Urinary bladder (tissue), 4 donors: Measurements from ENCODE around the gene AFDN. TPM values are rescaled to one million over a fixed set of nuclear protein-coding genes. Genes with fewer than 3 reads are reported as not detected.

ENCODE experiments used
- DNase-seq: peaks from one replicate; pipeline ENCODE4 v3.0.0-alpha.2; 2015; ENCODE audit errors: extremely low spot score
- H3K27ac ChIP-seq: one replicate; pipeline ENCODE4 v1.5.1; 2013; ENCODE audit warnings: low read depth, mild to moderate bottlenecking, moderate library complexity
- H3K36me3 ChIP-seq: one replicate; pipeline ENCODE4 v1.6.1; 2013; ENCODE audit warnings: mild to moderate bottlenecking, moderate library complexity; ENCODE audit not compliant: insufficient read depth
- H3K4me1 ChIP-seq: one replicate; pipeline ENCODE4 v1.6.1; 2013; ENCODE audit warnings: mild to moderate bottlenecking, moderate library complexity; ENCODE audit not compliant: insufficient read depth
- H3K4me3 ChIP-seq: one replicate; pipeline ENCODE4 v1.5.1; 2013; ENCODE audit warnings: low read depth, low read length
- WGBS: extraction: QIAGEN DNeasy Blood & Tissue Kit; methylation state at CpG from one replicate; pipeline ENCODE4 v1.1.7; 2013; 5-methylcytosine and 5-hydroxymethylcytosine counted together
- polyA plus RNA-seq: library from polyadenylated mRNA; stranded (reverse); fragments of 200-250 nt; gene quantifications from one replicate; pipeline ENCODE4 v1.2.3, GENCODE V29; 2013
- total RNA-seq: library from RNA; depleted of rRNA; stranded (reverse); fragments of >200 nt; gene quantifications from one replicate; pipeline ENCODE4 v1.2.3, GENCODE V29; 2014
- donor health status: healthy with polysubstance abuse.
- donor health status: healthy.

AFDN gene
- total and polyA plus RNA-seq, 2 donors, result 29.6 to 177 TPM

DNA sequence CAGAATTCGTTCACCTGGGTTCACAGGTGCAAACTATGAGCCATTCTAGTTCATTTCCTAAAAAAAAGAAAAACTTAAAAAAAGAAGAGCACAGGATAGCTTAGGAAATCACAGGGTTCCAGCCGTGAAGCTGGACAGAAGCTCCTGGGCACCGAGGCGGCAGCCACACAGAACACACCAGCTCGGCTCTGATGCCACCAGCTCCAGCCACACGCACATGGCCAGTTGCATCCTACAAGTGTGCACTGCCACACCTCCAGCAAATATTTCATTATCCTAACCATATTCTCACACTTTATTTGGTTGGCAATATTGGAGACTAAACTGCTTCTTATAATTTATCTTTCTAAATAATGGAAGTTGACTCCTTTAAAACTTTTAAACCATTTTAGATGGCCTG is 26.2 kb upstream of the AFDN start:
- DNase-seq, result no peak
- no peak overlapping the region for H3K4me3 ChIP-seq
- H3K27ac ChIP-seq, result no peak overlapping the region
- H3K4me1 ChIP-seq, result no peaks in the 10 kb centered on the region
- H3K36me3 ChIP-seq, result no peaks in the 10 kb centered on the region
- 96% methylated on average over 6 of the region's 6 CpGs for WGBS

GRCh38 chr6:167801263-167801662 is 25.4 kb upstream of the AFDN start:
- Histone ChIP-seq H3K27ac (no peak overlapping the region), H3K4me3 (no peak overlapping the region), H3K36me3 (no peaks in the 10 kb centered on the region), H3K4me1 (no peaks in the 10 kb centered on the region)
- DNase-seq, result no peak
- WGBS, result 82% methylated on average over 1 of the region's 1 CpG

DNA sequence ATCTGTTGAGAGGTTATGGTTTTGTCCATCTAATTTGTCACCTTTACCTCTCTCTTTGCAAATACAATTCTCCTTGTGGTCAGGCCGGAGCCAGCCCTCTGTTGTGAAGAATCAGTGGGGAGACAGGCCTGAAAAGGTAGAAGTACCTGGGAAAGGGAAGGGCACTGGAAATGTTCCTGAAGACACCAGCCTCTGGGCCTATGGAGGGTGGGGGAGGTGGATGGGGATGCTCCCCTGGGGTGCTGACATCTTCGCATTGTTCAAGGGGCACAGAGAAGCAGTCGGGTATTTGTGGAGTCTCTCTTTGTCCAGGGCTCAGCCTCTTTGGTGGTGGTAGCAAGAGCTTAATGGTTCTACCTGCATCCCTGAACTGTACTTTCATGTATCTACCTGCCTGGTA is 24.4 kb upstream of the AFDN start:
- DNase-seq, result no peak
- H3K36me3 ChIP-seq, result no peaks in the 10 kb centered on the region
- 100% methylated on average over 3 of the region's 3 CpGs for WGBS

DNA sequence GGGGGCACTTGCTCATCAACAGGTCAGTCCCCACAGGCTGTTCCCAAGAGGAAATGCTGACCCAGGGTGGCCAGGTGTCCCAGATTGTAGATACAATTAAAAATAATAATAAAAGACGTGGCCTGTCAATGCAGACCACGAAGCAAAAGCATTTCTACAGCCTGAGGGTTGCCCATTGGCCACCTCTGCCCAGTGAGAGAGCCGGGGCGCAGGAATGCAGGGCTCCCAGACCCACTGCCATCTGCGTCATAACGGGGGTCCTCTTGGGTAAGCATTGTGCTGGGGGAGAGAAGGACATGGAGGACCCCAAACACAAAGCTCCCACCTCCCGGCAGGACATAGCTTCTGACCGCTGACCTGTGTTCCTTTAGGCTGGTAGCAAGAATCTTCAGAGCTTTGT is 22.9 kb upstream of the AFDN start:
- no peaks in the 10 kb centered on the region for H3K4me1 ChIP-seq
- DNase-seq, result no peak
- H3K36me3 ChIP-seq, result no peaks in the 10 kb centered on the region
- WGBS, result 94% methylated on average over 8 of the region's 8 CpGs
- no peak overlapping the region for H3K4me3 ChIP-seq
- H3K27ac ChIP-seq, result no peak overlapping the region

More for the DNA sequence above, 24.4 kb upstream of the AFDN start:
- Histone ChIP-seq H3K27ac (no peak overlapping the region), H3K4me3 (no peak overlapping the region), H3K4me1 (no peaks in the 10 kb centered on the region)

DNA sequence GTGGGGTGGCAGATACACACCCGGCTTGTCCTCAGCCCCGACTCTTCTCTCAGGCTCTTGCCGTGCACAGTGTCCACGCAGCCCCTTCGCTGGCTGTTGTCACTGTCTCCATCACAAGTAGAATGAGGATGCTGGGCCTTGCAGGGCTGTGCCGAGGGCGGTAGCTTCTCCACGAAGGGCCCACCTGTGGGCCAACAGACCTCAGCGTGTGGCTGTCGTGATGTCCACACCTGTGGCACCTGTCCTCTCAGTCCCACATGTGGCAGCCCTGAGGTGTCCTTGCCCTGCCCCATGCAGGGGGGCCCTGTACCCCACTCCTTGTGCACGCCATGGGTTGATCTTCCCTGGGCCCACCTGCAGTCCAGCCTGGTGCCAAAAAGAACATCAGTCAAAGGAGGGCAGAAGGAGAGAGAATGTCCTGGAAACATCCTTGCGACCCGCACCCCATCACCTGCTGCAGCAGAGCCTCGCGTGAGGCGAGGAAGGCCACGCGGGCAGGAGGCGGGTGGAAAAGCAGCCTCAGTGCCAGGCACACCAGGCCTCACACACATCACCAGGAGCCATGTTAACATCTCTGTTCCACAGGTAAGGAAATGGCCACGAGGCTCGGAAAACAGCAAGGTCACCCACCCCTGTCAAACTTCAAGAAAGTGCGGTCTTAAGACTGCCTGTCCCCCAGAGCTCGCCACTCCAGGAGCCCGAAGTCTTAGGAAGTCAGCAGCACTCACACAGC is 22.3 kb upstream of the AFDN start:
- no peak for DNase-seq
- H3K27ac ChIP-seq, result no peak overlapping the region
- H3K36me3 ChIP-seq, result no peaks in the 10 kb centered on the region
- H3K4me3 ChIP-seq, result no peak overlapping the region
- WGBS, result 96% methylated on average over 24 of the region's 24 CpGs
- no peaks in the 10 kb centered on the region for H3K4me1 ChIP-seq

DNA sequence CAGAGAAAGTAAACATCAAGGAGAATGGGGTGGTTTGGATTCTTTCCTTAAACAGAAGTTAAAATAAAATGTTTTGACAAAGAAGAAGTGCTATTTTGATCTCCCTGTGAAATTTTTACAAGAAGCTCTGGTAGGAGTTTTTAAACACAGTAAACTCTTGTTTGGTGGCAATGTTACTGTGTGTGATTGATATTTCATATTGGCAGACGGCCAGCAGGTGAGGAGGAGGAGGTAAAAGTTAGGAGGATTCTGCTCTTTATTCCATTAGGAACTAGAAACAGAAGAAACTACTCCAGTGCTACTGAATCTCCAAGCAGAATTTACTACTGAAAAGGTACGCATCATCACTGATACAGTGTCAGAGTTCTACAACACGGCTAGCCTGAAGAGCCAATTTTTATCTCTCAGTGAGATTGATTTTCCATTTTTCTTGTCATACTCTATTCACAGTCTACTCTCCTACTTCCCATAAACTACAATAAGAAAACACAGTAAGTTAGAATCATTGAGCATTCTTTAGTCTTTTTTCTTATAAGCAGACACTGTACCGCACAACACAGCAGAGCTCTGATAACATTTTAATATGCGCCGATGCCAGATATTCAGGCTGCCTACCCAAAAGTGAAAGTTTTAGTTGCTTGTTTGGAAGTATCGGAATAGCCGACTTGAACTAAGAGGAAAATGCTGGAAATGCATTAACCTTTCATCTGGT is 21.2 kb upstream of the AFDN start:
- Histone ChIP-seq H3K27ac (no peak overlapping the region), H3K4me3 (no peak overlapping the region), H3K36me3 (no peaks in the 10 kb centered on the region), H3K4me1 (no peaks in the 10 kb centered on the region)
- no peak for DNase-seq
- WGBS, result 66% methylated on average over 8 of the region's 8 CpGs

DNA sequence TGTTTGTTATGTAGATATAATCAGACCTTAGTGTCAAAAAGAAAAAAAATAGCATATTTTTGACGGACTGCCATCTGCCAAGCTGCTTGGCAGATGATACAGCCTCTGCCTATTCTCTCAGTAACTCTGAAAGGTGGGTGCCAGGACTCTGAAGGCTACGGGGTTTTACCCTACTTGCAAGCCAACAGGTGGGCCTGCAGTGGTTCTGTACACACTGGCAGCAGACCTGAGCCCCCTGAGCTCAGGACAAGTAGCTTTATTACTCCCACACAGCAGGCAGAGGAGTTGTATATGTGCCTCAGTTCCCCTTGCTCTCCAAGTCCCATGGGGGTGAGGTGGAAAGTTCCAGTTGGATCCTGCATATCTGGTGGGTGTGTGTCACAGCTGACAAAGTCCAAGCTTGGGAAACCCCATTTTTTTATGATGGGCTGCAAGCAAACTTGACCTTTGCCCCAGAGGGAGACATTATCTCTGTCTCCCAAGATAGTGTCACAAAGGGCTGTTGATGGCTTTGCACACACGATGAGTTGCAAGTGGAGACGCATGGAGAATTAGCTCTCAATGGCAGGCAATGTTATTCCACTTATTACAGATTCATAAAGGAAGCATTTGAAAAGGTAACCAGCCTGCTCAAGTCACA is 20.5 kb upstream of the AFDN start:
- Histone ChIP-seq H3K36me3 (no peaks in the 10 kb centered on the region), H3K4me1 (no peaks in the 10 kb centered on the region), H3K27ac (no peak overlapping the region), H3K4me3 (no peak overlapping the region)
- 83% methylated on average over 4 of the region's 4 CpGs for WGBS
- no peak for DNase-seq

GRCh38 chr6:167807200-167807599 is 19.5 kb upstream of the AFDN start:
- 96% methylated on average over 6 of the region's 6 CpGs for WGBS
- no peaks in the 10 kb centered on the region for H3K4me1 ChIP-seq
- no peak overlapping the region for H3K27ac ChIP-seq
- no peaks in the 10 kb centered on the region for H3K36me3 ChIP-seq
- H3K4me3 ChIP-seq, result no peak overlapping the region
- DNase-seq, result no peak

DNA sequence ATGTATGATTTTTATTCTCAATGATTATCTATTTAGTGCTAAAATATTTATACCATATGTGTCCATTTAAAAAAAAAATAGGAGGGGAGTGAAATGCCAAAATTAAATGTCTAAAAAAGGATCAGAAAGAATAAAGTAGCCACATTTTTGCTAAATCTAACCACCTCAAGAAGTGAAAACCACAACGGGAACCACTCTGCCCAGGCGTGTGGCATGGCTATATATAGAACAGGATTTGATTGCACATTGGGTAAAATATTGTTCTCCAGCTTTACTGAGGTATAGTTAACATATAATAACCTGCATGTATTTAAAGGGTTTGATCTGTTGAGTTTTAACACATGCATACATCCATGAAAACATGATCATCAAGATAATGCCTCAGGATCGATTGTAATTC is 19.0 kb upstream of the AFDN start:
- no peaks in the 10 kb centered on the region for H3K4me1 ChIP-seq

GRCh38 chr6:167811040-167811439 is 15.7 kb upstream of the AFDN start:
- WGBS, result 80% methylated on average over 5 of the region's 5 CpGs
- no peak overlapping the region for H3K27ac ChIP-seq
- H3K4me3 ChIP-seq, result no peak overlapping the region
- DNase-seq, result no peak
- no peaks in the 10 kb centered on the region for H3K36me3 ChIP-seq
- no peaks in the 10 kb centered on the region for H3K4me1 ChIP-seq

More for the DNA sequence above, 19.0 kb upstream of the AFDN start:
- DNase-seq, result no peak
- Histone ChIP-seq H3K4me3 (no peak overlapping the region), H3K27ac (no peak overlapping the region), H3K36me3 (no peaks in the 10 kb centered on the region)
- 56% methylated on average over 3 of the region's 3 CpGs for WGBS

GRCh38 chr6:167811442-167812087 is 15.1 kb upstream of the AFDN start:
- 72% methylated on average over 5 of the region's 5 CpGs for WGBS
- no peak overlapping the region for H3K4me3 ChIP-seq
- no peaks in the 10 kb centered on the region for H3K36me3 ChIP-seq
- no peak overlapping the region for H3K27ac ChIP-seq
- DNase-seq, result no peak
- H3K4me1 ChIP-seq, result no peaks in the 10 kb centered on the region

- H3K27ac ChIP-seq, result no peak overlapping the region
- DNase-seq, result no peak
- WGBS, result 65% methylated on average over 2 of the region's 2 CpGs
- no peaks in the 10 kb centered on the region for H3K36me3 ChIP-seq
- H3K4me3 ChIP-seq, result no peak overlapping the region
- no peaks in the 10 kb centered on the region for H3K4me1 ChIP-seq
Observed at GRCh38 chr6:167812088-167812487, 14.6 kb upstream of the AFDN start.

GRCh38 chr6:167815296-167815980 is 11.3 kb upstream of the AFDN start:
- no peaks in the 10 kb centered on the region for H3K36me3 ChIP-seq
- no peak for DNase-seq
- H3K27ac ChIP-seq, result no peak overlapping the region
- 86% methylated on average over 25 of the region's 25 CpGs for WGBS
- H3K4me1 ChIP-seq, result no peaks in the 10 kb centered on the region
- no peak overlapping the region for H3K4me3 ChIP-seq
